HEK293T (cell line): Measurements from ENCODE around the gene CCDC185.

ENCODE experiments used
- CTCF ChIA-PET: fragments of 350-600 bp; formaldehyde crosslinking; extraction: SDS; loops from one replicate; lab custom pipeline; 2021; ENCODE audit warnings: antibody characterized with exemption, inconsistent platforms; lab: Yijun Ruan, JAX
- POLR2A ChIA-PET: fragments of 350-600 bp; formaldehyde crosslinking; extraction: SDS; loops from one replicate; lab custom pipeline; 2020; ENCODE audit warnings: antibody characterized with exemption, inconsistent platforms; lab: Yijun Ruan, JAX
- DNase-seq: peaks from one replicate; pipeline ENCODE4 v3.0.0; 2012; ENCODE audit warnings: mixed read lengths; ENCODE audit errors: extremely low spot score
- ARNT ChIP-seq: fragments of 450-650 bp; IDR thresholded peaks from 2 replicates; pipeline ENCODE4 v1.6.1; 2017; ENCODE audit warnings: mild to moderate bottlenecking
- BHLHE40 ChIP-seq: fragments of 450-650 bp; IDR thresholded peaks from 2 replicates; pipeline ENCODE4 v1.6.1; 2016; ENCODE audit warnings: mild to moderate bottlenecking, moderate library complexity, borderline replicate concordance
- CTBP1 ChIP-seq: fragments of 450-650 bp; IDR thresholded peaks from 2 replicates; pipeline ENCODE4 v1.6.1; 2016; ENCODE audit warnings: borderline replicate concordance
- ELF4 ChIP-seq: fragments of 450-650 bp; IDR thresholded peaks from 2 replicates; pipeline ENCODE4 v1.6.1; 2017; ENCODE audit warnings: antibody characterized with exemption
- FOXA1 ChIP-seq: fragments of 450-650 bp; IDR thresholded peaks from 2 replicates; pipeline ENCODE4 v1.6.1; 2016; ENCODE audit warnings: mild to moderate bottlenecking
- FOXK2 ChIP-seq: fragments of 450-650 bp; IDR thresholded peaks from 2 replicates; pipeline ENCODE4 v1.6.1; 2016; ENCODE audit warnings: mild to moderate bottlenecking
- FOXM1 ChIP-seq: fragments of 450-650 bp; IDR thresholded peaks from 2 replicates; pipeline ENCODE4 v1.6.1; 2017; ENCODE audit warnings: mild to moderate bottlenecking, borderline replicate concordance
- HDGF ChIP-seq: fragments of 450-650 bp; IDR thresholded peaks from 2 replicates; pipeline ENCODE4 v1.6.1; 2017; ENCODE audit warnings: antibody characterized with exemption, borderline replicate concordance
- L3MBTL2 ChIP-seq: fragments of 450-650 bp; conservative IDR thresholded peaks from 2 replicates; pipeline ENCODE4 v1.6.1; 2016; ENCODE audit warnings: mild to moderate bottlenecking
- LEF1 ChIP-seq: fragments of 450-650 bp; IDR thresholded peaks from 2 replicates; pipeline ENCODE4 v1.6.1; 2017; ENCODE audit warnings: mild to moderate bottlenecking, borderline replicate concordance
- NFRKB ChIP-seq: fragments of 450-650 bp; IDR thresholded peaks from 2 replicates; pipeline ENCODE4 v1.6.1; 2016; ENCODE audit warnings: mild to moderate bottlenecking, moderate library complexity
- SP1 ChIP-seq: fragments of 450-650 bp; IDR thresholded peaks from 2 replicates; pipeline ENCODE4 v1.6.1; 2017
- SUZ12 ChIP-seq: fragments of 450-650 bp; IDR thresholded peaks from 2 replicates; pipeline ENCODE4 v1.6.1; 2016; ENCODE audit warnings: mild to moderate bottlenecking
- TARDBP ChIP-seq: fragments of 450-650 bp; IDR thresholded peaks from 2 replicates; pipeline ENCODE4 v1.6.1; 2016
- ZNF384 ChIP-seq: fragments of 450-650 bp; IDR thresholded peaks from 2 replicates; pipeline ENCODE4 v1.6.1; 2016
- TF ChIP-seq, protein P1 (sequence below): fragments of 450-650 bp; IDR thresholded peaks from 2 replicates; pipeline ENCODE4 v1.6.1; 2016

Gene CCDC185

DNA sequence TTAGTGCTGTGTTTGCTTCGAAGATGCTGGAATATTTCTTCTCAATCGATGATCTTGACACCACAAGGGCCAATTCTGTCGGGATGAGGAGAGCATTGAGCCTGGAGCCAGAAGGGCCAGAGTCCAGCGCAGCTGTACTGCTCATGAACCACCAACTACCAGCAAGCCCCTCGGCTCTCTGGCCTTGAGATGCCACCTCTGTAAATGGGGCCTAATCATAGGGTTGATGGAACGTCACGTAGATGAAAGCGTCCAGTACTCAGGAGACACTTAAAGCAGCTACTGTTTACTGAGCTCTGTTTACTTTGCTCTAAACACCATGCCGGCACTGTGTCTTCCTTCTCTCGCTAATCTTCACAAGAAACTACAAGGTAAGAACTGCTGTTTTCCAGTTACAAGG, 26.3 kb downstream of the CCDC185 start:
- DNase-seq: no peak
- TF ChIP-seq SP1 (no peak), TARDBP (no peak), L3MBTL2 (no peak), FOXK2 (no peak), NFRKB (no peak), FOXA1 (no peak), FOXM1 (no peak), BHLHE40 (no peak), CTBP1 (no peak), ZNF384 (no peak), ELF4 (no peak), SUZ12 (no peak), ARNT (no peak), HDGF (no peak), LEF1 (no peak)
- TF ChIP-seq, protein P1, sequence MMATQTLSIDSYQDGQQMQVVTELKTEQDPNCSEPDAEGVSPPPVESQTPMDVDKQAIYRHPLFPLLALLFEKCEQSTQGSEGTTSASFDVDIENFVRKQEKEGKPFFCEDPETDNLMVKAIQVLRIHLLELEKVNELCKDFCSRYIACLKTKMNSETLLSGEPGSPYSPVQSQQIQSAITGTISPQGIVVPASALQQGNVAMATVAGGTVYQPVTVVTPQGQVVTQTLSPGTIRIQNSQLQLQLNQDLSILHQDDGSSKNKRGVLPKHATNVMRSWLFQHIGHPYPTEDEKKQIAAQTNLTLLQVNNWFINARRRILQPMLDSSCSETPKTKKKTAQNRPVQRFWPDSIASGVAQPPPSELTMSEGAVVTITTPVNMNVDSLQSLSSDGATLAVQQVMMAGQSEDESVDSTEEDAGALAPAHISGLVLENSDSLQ: no peak
- ChIA-PET POLR2A (interaction anchor here (0.5 kb wide), 1 partner anchor 148 kb away, joined by 3 read pairs; no protein-coding TSS in a partner anchor), CTCF (no interaction called here)

DNA sequence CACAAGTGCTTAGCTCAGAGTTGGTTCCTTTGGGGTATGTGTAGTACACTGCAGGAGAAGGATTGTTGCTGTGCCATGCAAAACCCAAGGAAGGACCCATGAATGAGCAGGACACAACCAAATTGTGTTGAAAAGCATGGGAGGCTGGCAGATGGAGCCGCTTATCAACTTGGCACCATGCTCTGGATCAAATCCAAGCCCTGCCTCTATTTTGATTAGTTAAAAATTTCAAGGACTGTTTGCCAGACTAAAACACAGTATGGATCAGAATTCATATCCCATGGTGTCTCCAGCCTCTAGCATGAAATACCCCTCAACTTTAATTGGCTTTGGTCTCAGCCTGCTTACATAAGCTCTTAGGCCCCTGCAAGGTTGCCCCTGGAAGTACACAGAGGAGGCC, 27.8 kb downstream of the CCDC185 start:
- TF ChIP-seq, protein P1: no peak
- TF ChIP-seq BHLHE40 (no peak), ELF4 (no peak), CTBP1 (no peak), SUZ12 (no peak), HDGF (no peak), ZNF384 (no peak), TARDBP (no peak), ARNT (no peak), SP1 (no peak)
- CTCF ChIA-PET: no interaction called here
- DNase-seq: no peak
- POLR2A ChIA-PET: no interaction called here

DNA sequence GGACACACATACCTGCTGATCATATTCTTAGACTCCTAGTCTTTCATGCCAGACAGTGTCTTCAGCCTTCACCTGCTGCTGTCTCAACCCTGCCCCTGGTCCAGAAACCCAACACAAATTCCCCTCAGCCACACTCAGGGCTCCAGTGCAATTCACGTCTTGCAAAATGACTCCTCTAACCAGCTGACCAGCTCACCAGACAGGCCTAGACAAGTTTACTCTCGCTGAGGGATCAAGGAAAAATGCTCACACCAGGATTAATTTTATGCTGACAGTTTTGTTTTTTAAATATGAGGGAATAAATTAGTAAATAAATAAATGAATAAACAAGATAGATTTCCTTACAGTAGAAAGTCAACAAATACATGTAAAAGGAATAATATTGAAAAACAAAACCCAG, 28.5 kb downstream of the CCDC185 start:
- TF ChIP-seq, protein P1: no peak
- TF ChIP-seq FOXK2 (no peak), ZNF384 (no peak), CTBP1 (no peak), L3MBTL2 (no peak), ELF4 (no peak), FOXA1 (no peak)
- no peak for DNase-seq
- ChIA-PET CTCF (no interaction called here), POLR2A (no interaction called here)

DNA sequence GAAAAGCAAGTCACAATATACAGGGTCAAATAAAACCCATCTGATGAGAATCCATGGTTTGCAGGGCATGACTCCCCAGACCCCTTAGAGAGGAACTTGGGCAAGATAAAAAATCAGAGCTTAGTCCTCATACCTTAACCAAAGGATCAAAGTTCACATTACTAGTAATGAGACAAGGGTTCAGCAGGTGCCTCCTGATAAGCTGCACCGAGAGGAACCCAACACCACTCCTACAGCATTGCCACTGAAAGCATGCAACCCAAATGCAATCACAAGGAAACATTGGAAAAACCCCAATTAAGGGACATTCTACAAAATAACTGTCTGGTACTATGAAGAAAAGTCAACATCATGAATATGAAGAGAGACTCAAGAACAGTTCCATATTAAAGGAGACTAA, 29.7 kb downstream of the CCDC185 start:
- ChIA-PET POLR2A (no interaction called here), CTCF (no interaction called here)
- TF ChIP-seq L3MBTL2 (no peak), FOXM1 (no peak), NFRKB (no peak), HDGF (no peak), BHLHE40 (no peak), SUZ12 (no peak), ELF4 (no peak), TARDBP (no peak), CTBP1 (no peak), ARNT (no peak), FOXK2 (no peak), FOXA1 (no peak), LEF1 (no peak), SP1 (no peak), ZNF384 (no peak)
- TF ChIP-seq, protein P1: no peak
- no peak for DNase-seq

DNA sequence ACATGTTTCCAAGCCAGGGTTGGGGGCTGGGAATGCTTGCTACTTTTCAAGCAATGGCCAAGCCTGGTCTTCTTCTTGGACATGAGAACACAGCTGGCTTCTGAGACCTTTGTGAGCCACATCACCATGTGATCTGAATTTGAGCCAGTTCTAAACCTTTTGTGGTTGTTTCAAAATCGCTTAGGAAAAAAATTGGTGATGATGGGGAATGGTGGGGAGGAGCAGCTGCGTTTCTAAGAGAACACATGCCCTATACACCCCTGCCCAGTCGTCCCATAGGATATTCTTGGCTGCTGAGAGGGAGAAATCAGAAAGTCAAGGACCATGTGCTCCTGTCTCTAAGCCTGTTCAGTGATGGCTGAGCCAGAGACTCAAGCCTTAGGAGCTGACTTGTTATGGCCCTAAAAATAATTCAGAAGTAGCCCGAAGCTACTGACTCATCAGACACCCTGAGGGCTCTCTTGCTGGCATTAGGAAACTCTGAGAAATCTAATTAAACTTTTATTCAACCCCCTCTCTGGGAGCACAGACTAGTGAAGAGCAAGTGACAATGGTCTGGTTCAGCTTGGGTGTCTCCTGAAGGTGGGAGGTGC, 30.5 kb downstream of the CCDC185 start:
- TF ChIP-seq HDGF (no peak), SUZ12 (no peak), TARDBP (no peak), SP1 (no peak), ARNT (no peak), NFRKB (no peak), CTBP1 (no peak), FOXK2 (no peak), ZNF384 (no peak), BHLHE40 (no peak), L3MBTL2 (no peak)
- TF ChIP-seq, protein P1: no peak
- DNase-seq: no peak
- CTCF ChIA-PET: no interaction called here
- POLR2A ChIA-PET: no interaction called here

DNA sequence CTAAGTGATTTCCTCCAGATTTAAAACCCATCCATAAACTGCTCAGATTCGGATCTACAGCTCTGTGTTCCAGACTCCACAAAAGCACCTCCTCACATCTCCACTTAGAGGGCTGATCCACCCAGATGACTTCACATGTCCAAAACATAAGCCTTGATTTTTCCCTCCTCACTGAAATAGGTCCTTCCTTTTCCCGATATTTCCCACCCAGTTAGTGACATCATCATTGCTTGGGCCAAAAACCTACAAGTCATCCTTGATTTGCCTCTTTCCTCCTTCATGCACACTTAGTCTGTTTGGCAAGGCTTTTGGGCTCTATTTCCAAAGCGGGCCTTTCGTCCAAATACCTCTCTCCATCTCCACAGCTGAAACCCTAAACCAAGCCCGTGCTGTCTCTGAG, 32.3 kb downstream of the CCDC185 start:
- ChIA-PET CTCF (interaction anchor here (0.6 kb wide), 1 partner anchor 349 kb away, joined by 3 read pairs; no protein-coding TSS in a partner anchor), POLR2A (no interaction called here)
- no peak for DNase-seq

More for the DNA sequence above, 32.3 kb downstream of the CCDC185 start:
- TF ChIP-seq BHLHE40 (no peak), TARDBP (no peak), HDGF (no peak), LEF1 (no peak), FOXA1 (no peak), ZNF384 (no peak), SUZ12 (no peak), FOXM1 (no peak), ELF4 (no peak), SP1 (no peak), ARNT (no peak), NFRKB (no peak), CTBP1 (no peak), L3MBTL2 (no peak), FOXK2 (no peak)
- TF ChIP-seq, protein P1: no peak
